ENCODE data around the gene MOB1A.
A peak's percentile ranks its signal among the peaks of the same experiment; 100 is the strongest.

MOB1A gene

GRCh38 chr2:74199275-74199701, 20.6 kb upstream of the MOB1A start:
- TF ChIP-seq CTCF (IDR thresholded peaks at IDR 0.05; ENCODE audit: borderline replicate concordance, control extremely low read depth, extremely low read depth, insufficient read depth, missing control alignments): no peak
- no peak for DNase-seq (ENCODE audit: low spot score)
- in situ Hi-C loops (cut with MboI; ENCODE audit: low sequenced_read_pairs, unreplicated experiment): no loop called here

- in situ Hi-C loops (cut with MboI; ENCODE audit: low sequenced_read_pairs, unreplicated experiment): no loop called here
- TF ChIP-seq CTCF (IDR thresholded peaks at IDR 0.05; ENCODE audit: borderline replicate concordance, control extremely low read depth, extremely low read depth, insufficient read depth, missing control alignments): peak; percentile 82
- peak; percentile 95 for DNase-seq (ENCODE audit: low spot score)
These were observed 20.0 kb upstream of the MOB1A start, which contains the start of gene MTHFD2 for GRCh38 chr2:74198461-74199274. Gene MTHFD2 (plus strand): TSS chr2:74198615. CDS start chr2:74198642, 27 bp downstream.

GRCh38 chr2:74198023-74198460, 19.4 kb upstream of the MOB1A start:
- in situ Hi-C loops (cut with MboI; ENCODE audit: low sequenced_read_pairs, unreplicated experiment): no loop called here
- no peak for TF ChIP-seq CTCF (IDR thresholded peaks at IDR 0.05; ENCODE audit: borderline replicate concordance, control extremely low read depth, extremely low read depth, insufficient read depth, missing control alignments)
- DNase-seq (ENCODE audit: low spot score): no peak

GRCh38 chr2:74197049-74197448, 18.4 kb upstream of the MOB1A start:
- in situ Hi-C loops (cut with MboI; ENCODE audit: low sequenced_read_pairs, unreplicated experiment): no loop called here
- TF ChIP-seq CTCF (IDR thresholded peaks at IDR 0.05; ENCODE audit: borderline replicate concordance, control extremely low read depth, extremely low read depth, insufficient read depth, missing control alignments): no peak
- DNase-seq (ENCODE audit: low spot score): no peak

- in situ Hi-C loops (cut with MboI; ENCODE audit: low sequenced_read_pairs, unreplicated experiment): no loop called here
- TF ChIP-seq CTCF (IDR thresholded peaks at IDR 0.05; ENCODE audit: borderline replicate concordance, control extremely low read depth, extremely low read depth, insufficient read depth, missing control alignments): no peak
- DNase-seq (ENCODE audit: low spot score): no peak
These were observed 16.1 kb upstream of the MOB1A start for GRCh38 chr2:74194799-74195198.

- in situ Hi-C loops (cut with MboI; ENCODE audit: low sequenced_read_pairs, unreplicated experiment): no loop called here
- no peak for DNase-seq (ENCODE audit: low spot score)
- TF ChIP-seq CTCF (IDR thresholded peaks at IDR 0.05; ENCODE audit: borderline replicate concordance, control extremely low read depth, extremely low read depth, insufficient read depth, missing control alignments): no peak
These were observed 13.1 kb upstream of the MOB1A start for GRCh38 chr2:74191596-74192380.

All from GM13976 (cell line).